ENCODE results near the gene TRPM8. TPM values are rescaled to one million over a fixed set of nuclear protein-coding genes. Genes with fewer than 3 reads are reported as not detected.

The TRPM8 gene
- total and polyA plus RNA-seq, 2 of the 13 experiments (the other 11 are each of a cell fraction or from before 2014, with no cell fraction given) = 0.12 TPM; not detected in 1

GRCh38 chr2:233912691-233913423, 4.3 kb upstream of the TRPM8 start (continued):
- TF ChIP-seq ATF7 (IDR thresholded peaks at IDR 0.05) (no peak), ATF7 (CRISPR knock-in tag; IDR thresholded peaks at IDR 0.05) (no peak), ERF (CRISPR knock-in tag; IDR thresholded peaks at IDR 0.05) (peak; percentile 64), BRD4 (CRISPR knock-in tag; IDR thresholded peaks at IDR 0.05) (no peak), ZNF891 (CRISPR knock-in tag; IDR thresholded peaks at IDR 0.05) (peak; percentile 62; the same call in 1 of the 2 replicates), ZNF512B (CRISPR knock-in tag; IDR thresholded peaks at IDR 0.05; ENCODE audit: borderline replicate concordance) (no peak), ZNF597 (CRISPR knock-in tag; IDR thresholded peaks at IDR 0.05) (no peak), ZFP91 (CRISPR knock-in tag; IDR thresholded peaks at IDR 0.05; ENCODE audit: borderline replicate concordance) (no peak), NPAS2 (CRISPR knock-in tag; IDR thresholded peaks at IDR 0.05; ENCODE audit: borderline replicate concordance) (no peak), HMGXB4 (CRISPR knock-in tag; IDR thresholded peaks at IDR 0.05; ENCODE audit: borderline replicate concordance in 1 of 2, low read depth in 1 of 2) (no peak), SETDB1 (CRISPR knock-in tag; IDR thresholded peaks at IDR 0.05; ENCODE audit: borderline replicate concordance) (no peak), SIX4 (CRISPR knock-in tag; IDR thresholded peaks at IDR 0.05) (no peak), ZNF256 (CRISPR knock-in tag; conservative IDR thresholded peaks at IDR 0.05) (peak; percentile 58; the same call in 1 of the 2 replicates), HNRNPL (IDR thresholded peaks at IDR 0.05; ENCODE audit: low read depth, low read length) (no peak), FOXA3 (CRISPR knock-in tag; IDR thresholded peaks at IDR 0.05) (no peak), KDM2A (CRISPR knock-in tag; IDR thresholded peaks at IDR 0.05; ENCODE audit: borderline replicate concordance, low read depth) (peak; percentile 65; the same call in 1 of the 2 replicates), MIXL1 (CRISPR knock-in tag; IDR thresholded peaks at IDR 0.05) (0 out of 2 replicates have a peak, but pooled peaks have one; percentile 38), PAWR (CRISPR knock-in tag; IDR thresholded peaks at IDR 0.05; ENCODE audit: borderline replicate concordance) (no peak), ZNF879 (CRISPR knock-in tag; IDR thresholded peaks at IDR 0.05) (no peak)
